Choroid plexus epithelial cell (primary cell): ENCODE data around the gene DOCK8.
"Not testable (repeated sequence)": the region's sequence is repeated elsewhere in the genome, so short reads cannot be mapped to it uniquely, and the experiment has no call there.

Experiments
- DNase-seq: peaks from one replicate; pipeline ENCODE4 v3.0.0-alpha.2; 2010; ENCODE audit warnings: low read depth
- H3K4me3 ChIP-seq: 2 replicates; pipeline ENCODE4 v1.5.1; 2011; ENCODE audit warnings: low read depth, mild to moderate bottlenecking, control low read depth, low read length, moderate library complexity
- TF ChIP-seq, protein P1 (sequence below): conservative IDR thresholded peaks from 2 replicates; pipeline ENCODE4 v1.5.1; 2011; ENCODE audit warnings: low read depth, mild to moderate bottlenecking, control low read depth, inconsistent platforms, low read length, moderate library complexity

DOCK8 gene

DNA sequence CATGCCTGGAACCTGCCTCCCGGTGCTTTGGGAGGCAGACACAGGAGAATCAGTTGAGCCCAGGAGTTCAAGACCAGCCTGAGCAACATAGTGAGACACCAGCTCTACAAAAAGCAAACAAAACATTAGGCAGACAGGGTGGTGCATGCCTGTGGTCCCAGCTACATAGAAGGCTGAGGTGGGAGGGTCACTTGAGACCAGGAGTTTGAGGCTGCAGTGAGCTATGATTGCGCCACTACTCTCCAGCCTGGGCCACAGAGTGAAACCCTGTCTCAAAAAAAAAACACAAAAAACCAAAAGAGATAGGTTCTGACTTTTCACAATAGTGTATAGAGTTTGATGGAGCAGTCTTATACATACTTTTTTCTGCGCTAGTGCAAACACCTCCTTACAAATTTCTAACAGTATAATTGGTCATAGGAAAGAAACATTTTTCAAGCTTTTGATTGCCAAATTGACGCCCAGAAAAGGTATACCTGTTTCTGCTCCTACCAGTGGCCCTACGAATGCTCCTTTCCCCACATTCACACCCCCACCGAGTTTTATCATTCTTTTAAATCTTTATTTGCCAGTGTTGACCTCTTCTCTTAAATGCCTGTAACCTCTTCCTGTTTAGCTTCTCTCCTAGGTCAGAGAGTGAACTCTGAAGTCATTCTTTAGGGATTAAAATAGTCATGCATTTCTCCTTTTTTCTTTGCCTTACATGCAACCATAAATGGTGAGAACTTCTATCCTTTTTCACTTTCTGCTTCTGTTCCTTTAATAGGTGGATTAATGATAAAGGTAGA, 7.5 kb downstream of the DOCK8 start:
- H3K4me3 ChIP-seq = no peak overlapping the region
- no peak for DNase-seq
- TF ChIP-seq, protein P1, sequence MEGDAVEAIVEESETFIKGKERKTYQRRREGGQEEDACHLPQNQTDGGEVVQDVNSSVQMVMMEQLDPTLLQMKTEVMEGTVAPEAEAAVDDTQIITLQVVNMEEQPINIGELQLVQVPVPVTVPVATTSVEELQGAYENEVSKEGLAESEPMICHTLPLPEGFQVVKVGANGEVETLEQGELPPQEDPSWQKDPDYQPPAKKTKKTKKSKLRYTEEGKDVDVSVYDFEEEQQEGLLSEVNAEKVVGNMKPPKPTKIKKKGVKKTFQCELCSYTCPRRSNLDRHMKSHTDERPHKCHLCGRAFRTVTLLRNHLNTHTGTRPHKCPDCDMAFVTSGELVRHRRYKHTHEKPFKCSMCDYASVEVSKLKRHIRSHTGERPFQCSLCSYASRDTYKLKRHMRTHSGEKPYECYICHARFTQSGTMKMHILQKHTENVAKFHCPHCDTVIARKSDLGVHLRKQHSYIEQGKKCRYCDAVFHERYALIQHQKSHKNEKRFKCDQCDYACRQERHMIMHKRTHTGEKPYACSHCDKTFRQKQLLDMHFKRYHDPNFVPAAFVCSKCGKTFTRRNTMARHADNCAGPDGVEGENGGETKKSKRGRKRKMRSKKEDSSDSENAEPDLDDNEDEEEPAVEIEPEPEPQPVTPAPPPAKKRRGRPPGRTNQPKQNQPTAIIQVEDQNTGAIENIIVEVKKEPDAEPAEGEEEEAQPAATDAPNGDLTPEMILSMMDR = no peak

DNA sequence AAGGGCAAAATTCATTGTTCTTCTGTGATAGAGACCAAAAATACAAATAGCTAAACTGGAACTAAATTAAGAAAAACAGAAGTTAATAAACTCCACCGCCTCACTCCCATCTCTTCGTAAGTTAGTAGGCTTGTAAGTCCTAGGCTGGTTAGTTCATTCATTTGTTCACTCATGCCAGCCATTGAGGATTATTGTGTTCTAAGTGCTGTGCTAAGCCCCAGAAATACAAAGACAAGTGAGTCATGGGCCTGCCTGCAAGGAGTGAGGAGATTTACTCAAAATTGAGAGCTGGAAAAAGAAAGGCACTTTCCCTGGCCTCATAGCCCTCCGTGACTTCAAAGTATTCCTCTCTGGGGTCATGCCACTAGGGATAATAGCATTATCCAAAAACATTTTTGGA, 8.5 kb downstream of the DOCK8 start:
- TF ChIP-seq, protein P1 = no peak
- no peak overlapping the region for H3K4me3 ChIP-seq
- no peak for DNase-seq

DNA sequence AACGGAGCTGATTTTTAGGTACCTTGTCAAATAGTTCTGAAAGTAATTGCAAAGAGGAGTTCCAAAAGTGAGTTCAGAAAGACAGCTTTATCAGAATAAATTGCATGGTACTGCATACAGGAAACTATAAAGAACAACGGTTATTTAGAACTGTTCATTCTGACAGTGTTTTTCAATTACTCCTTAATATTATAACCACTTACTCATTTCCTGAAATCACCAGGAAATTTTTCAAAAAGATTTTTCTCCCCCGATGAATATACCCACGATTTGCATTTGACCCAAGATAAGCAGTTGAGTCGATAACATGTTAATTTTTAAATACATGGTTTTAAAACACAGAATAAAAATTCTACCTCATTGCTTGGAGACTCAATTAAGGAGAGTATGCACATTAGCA, 9.4 kb downstream of the DOCK8 start:
- no peak overlapping the region for H3K4me3 ChIP-seq
- DNase-seq = no peak
- TF ChIP-seq, protein P1 = no peak

DNA sequence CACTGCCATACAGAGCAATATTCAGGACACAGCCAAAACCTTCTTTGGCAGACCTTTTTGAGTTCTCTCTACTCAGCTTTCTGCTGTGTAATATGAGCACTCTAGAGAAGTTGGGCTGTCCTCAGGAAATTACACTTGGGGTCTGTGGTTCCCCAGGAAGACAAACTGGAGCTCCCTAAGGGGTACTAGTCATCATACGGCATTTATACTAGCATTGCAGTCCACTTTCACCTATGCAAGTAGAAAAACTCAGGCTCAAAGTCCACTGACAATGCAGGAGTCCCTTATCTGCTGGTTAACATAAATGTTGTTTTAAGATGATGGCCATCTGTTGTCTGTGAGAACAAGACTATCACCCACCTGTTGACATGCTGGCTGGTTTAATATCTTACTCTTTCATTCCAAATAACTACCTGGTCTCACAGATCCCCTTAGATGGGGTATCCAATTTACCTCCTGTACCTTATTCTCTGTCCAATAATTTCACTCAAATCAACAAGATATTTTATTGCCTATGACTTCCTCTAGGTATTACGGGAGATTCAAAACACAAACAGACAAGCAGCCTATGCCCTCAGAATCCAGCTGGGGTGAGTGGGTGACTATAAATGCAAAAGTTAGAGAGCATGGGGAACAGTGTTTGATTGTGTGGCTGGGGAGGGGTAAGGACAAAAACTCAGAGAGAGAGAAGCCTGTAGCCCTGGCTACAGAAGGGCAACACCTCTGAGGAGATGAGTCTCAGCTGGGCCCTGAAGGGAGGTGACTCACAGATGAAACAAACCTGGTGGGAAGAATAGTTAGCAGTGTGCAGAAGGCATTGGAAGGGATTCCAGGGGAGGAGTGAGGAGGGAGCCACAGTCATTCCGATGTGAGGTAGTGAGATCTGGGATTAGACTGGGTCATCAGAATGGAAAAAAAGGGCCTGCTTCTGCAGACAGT, 10.2 kb downstream of the DOCK8 start:
- no peak overlapping the region for H3K4me3 ChIP-seq
- DNase-seq = no peak
- TF ChIP-seq, protein P1 = no peak

DNA sequence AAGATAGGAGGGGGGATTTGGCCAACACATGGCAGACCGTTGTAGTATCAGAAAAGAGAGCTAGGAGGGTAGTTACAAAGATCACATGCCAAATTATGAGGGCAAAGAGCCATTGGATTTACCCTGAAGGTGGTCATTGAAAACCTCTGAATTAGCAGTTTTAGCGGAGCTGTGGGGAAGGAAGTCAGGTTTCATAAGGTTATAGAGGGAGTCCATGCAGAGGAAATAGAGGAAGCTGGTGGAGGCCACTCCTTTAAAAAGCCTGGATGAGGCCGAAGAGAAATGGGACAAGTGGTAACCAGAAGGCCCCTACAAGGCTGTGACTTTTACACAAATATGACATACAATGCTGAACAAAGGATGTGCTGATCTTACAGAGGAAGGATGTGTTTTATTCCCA, 13.2 kb downstream of the DOCK8 start:
- no peak for DNase-seq
- H3K4me3 ChIP-seq = no peak overlapping the region
- TF ChIP-seq, protein P1 = no peak

DNA sequence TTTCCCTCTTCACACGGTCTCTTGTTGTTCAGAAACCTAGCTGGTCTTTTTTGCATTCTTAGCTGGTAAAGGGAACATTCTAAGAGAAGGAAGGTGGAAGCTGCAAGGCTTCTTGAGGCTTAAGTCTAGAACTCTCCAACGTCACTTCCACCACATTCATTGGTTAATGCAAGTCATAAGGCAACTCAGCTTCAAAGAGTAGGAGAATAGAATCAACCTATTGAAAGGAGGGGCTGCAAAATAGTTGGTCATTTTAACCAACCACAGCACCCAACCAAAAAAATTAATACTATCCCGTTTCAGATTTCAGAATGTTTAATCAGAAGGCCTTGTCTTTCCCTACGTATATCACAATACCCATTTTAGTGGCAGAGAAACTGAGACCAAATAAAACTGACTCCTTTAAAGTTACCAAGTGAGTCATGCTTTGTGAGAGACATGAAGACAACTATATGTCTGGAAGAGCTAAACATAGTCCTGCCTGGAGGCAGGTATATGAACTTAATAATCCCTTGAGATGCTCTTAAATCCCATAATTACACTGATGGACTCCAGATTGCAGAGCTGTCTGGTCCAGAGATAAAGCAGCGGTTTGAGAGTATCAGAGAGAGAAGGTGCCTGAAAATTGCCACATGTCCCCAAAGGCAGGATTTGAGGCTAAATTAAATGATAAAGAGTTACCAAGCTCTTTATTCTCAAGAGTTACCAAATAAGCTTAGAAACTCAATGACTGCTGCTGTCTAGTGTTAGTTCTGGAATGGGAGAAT, 14.4 kb downstream of the DOCK8 start:
- TF ChIP-seq, protein P1 = no peak
- H3K4me3 ChIP-seq = no peak overlapping the region
- DNase-seq = no peak

DNA sequence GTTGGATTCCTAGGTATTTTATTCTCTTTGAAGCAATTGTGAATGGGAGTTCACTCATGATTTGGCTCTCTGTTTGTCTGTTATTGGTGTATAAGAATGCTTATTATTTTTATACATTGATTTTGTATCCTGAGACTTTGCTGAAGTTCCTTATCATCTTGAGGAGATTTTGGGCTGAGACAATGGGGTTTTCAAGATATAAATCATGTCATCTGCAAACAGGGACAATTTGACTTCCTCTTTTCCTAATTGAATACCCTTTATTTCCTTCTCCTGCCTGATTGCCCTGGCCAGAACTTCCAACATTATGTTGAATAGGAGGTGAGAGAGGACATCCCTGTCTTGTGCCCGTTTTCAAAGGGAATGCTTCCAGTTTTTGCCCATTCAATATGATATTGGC, 17.0 kb downstream of the DOCK8 start:
- H3K4me3 ChIP-seq = not testable (repeated sequence)

DNA sequence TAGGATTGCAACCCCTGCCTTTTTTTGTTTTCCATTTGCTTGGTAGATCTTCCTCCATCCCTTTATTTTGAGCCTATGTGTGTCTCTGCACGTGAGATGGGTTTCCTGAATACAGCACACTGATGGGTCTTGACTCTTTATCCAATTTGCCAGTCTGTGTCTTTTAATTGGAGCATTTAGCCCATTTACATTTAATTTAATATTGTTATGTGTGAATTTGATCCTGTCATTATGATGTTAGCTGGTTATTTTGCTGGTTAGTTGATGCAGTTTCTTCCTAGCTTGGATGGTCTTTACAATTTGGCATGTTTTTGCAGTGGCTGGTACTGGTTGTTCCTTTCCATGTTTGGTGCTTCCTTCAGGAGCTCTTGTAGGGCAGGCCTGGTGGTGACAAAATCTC, 19.0 kb downstream of the DOCK8 start:
- H3K4me3 ChIP-seq, DNase-seq: not testable (repeated sequence)

More for the DNA sequence above, 17.0 kb downstream of the DOCK8 start:
- DNase-seq = not testable (repeated sequence)
